SK-N-SH treated with all-trans-retinoic acid at 6 μM for 48 hours (cell line): ENCODE data around the gene NDUFAF2.

Source experiments
- ISL1 ChIP-seq: fragments of 250-450 bp; sonication (Bioruptor Pico); IDR thresholded peaks from 2 replicates; pipeline ENCODE4 v2.1.2; 2022; ENCODE audit warnings: mild to moderate bottlenecking, moderate library complexity
- PATZ1 ChIP-seq: fragments of 250-450 bp; sonication (Bioruptor Pico); IDR thresholded peaks from 2 replicates; pipeline ENCODE4 v1.8.0; 2020; ENCODE audit warnings: mild to moderate bottlenecking, moderate library complexity, borderline replicate concordance
- RARB ChIP-seq: fragments of 250-450 bp; sonication (Bioruptor Pico); IDR thresholded peaks from 2 replicates; pipeline ENCODE4 v1.8.0; 2021; ENCODE audit warnings: mild to moderate bottlenecking, moderate library complexity
- SNAI2 ChIP-seq: fragments of 250-450 bp; sonication (Bioruptor Pico); IDR thresholded peaks from 2 replicates; pipeline ENCODE4 v1.5.0; 2020; ENCODE audit warnings: mild to moderate bottlenecking, moderate library complexity
- ZFP3 ChIP-seq: fragments of 250-450 bp; sonication (Bioruptor Pico); IDR thresholded peaks from 2 replicates; pipeline ENCODE4 v1.5.0; 2020; ENCODE audit warnings: mild to moderate bottlenecking, moderate library complexity
- ZFP30 ChIP-seq: fragments of 450-650 bp; formaldehyde crosslinking; IDR thresholded peaks from 2 replicates; pipeline ENCODE4 v1.5.0; 2022; ENCODE audit warnings: mild to moderate bottlenecking, moderate library complexity
- ZNF565 ChIP-seq: fragments of 450-650 bp; formaldehyde crosslinking; conservative IDR thresholded peaks from 2 replicates; pipeline ENCODE4 v1.5.0; 2020; ENCODE audit warnings: low read depth, mild to moderate bottlenecking, moderate library complexity

- TF ChIP-seq ISL1 (CRISPR knock-in tag) (no peak), RARB (no peak), ZNF565 (CRISPR knock-in tag) (no peak), ZFP30 (CRISPR knock-in tag) (no peak), PATZ1 (CRISPR knock-in tag) (no peak), ZFP3 (CRISPR knock-in tag) (no peak), SNAI2 (CRISPR knock-in tag) (no peak)
Measured at GRCh38 chr5:61071526-61071925, 126.5 kb downstream of the NDUFAF2 start.
